Activated B cell treated with CpG ODN at 0.5 μM for 24 hours (primary cell): ENCODE measurements around the gene MUL1. TPM values are rescaled to one million over a fixed set of nuclear protein-coding genes. Genes with fewer than 3 reads are reported as not detected.

Experiments
- ATAC-seq: fragments of 200-7000 bp; cut with Tn5 transposase; one replicate; pipeline ENCODE4 v1.10.0; 2021; ENCODE audit warnings: low read depth, mild to moderate bottlenecking, moderate library complexity
- CTCF ChIA-PET: fragments of 350-600 bp; sonication (Branson Sonifier 250); formaldehyde crosslinking; loops from one replicate; lab custom pipeline; 2021; ENCODE audit warnings: antibody characterized with exemption; lab: Charles Lee
- POLR2A ChIA-PET: fragments of 350-600 bp; sonication (Branson Sonifier 250); formaldehyde crosslinking; loops from one replicate; lab custom pipeline; 2021; ENCODE audit warnings: antibody characterized with exemption; lab: Charles Lee
- DNase-seq: peaks from one replicate; pipeline ENCODE4 v3.0.0; 2022
- H3K27ac Mint-ChIP-seq: one replicate; pipeline ENCODE4 v1.8.0; 2020; ENCODE audit warnings: mixed read lengths
- H3K27me3 Mint-ChIP-seq: one replicate; pipeline ENCODE4 v1.8.0; 2021; ENCODE audit warnings: mixed read lengths
- H3K36me3 Mint-ChIP-seq: one replicate; pipeline ENCODE4 v1.8.0; 2021; ENCODE audit warnings: low read depth, mixed read lengths
- H3K4me1 Mint-ChIP-seq: one replicate; pipeline ENCODE4 v1.8.0; 2021; ENCODE audit warnings: mixed read lengths
- H3K4me3 Mint-ChIP-seq: one replicate; pipeline ENCODE4 v1.8.0; 2020; ENCODE audit warnings: mild to moderate bottlenecking, mixed read lengths
- H3K9me3 Mint-ChIP-seq: one replicate; pipeline ENCODE4 v1.8.0; 2020; ENCODE audit warnings: mixed read lengths
- intact Hi-C: fragments of 100-400 bp; cut with micrococcal nuclease; formaldehyde crosslinking; loops from one replicate; pipeline ENCODE4 v1.15.1; 2024
- total RNA-seq: library from RNA; stranded (reverse); gene quantifications from 2 replicates; pipeline ENCODE4 v1.2.3, GENCODE V29; 2022
- TF ChIP-seq, protein P1 (sequence below): fragments of 200-600 bp; IDR thresholded peaks from one replicate; pipeline ENCODE4 v1.8.0; 2022; ENCODE audit warnings: antibody characterized with exemption, mild to moderate bottlenecking

The MUL1 gene
- total RNA-seq, 1 donor from 2014 or later, result 21.7 TPM

- peaks cover 59% of the 10 kb centered on the region for H3K27me3 Mint-ChIP-seq
- DNase-seq (peak; percentile 36), ATAC-seq (peak; percentile 65)
- peak within 1 kb of the TSS; percentile 82 for H3K4me3 Mint-ChIP-seq
- H3K9me3 Mint-ChIP-seq, result no peaks in the 10 kb centered on the region
- no peaks in the 10 kb centered on the region for H3K36me3 Mint-ChIP-seq
- TF ChIP-seq, protein P1, sequence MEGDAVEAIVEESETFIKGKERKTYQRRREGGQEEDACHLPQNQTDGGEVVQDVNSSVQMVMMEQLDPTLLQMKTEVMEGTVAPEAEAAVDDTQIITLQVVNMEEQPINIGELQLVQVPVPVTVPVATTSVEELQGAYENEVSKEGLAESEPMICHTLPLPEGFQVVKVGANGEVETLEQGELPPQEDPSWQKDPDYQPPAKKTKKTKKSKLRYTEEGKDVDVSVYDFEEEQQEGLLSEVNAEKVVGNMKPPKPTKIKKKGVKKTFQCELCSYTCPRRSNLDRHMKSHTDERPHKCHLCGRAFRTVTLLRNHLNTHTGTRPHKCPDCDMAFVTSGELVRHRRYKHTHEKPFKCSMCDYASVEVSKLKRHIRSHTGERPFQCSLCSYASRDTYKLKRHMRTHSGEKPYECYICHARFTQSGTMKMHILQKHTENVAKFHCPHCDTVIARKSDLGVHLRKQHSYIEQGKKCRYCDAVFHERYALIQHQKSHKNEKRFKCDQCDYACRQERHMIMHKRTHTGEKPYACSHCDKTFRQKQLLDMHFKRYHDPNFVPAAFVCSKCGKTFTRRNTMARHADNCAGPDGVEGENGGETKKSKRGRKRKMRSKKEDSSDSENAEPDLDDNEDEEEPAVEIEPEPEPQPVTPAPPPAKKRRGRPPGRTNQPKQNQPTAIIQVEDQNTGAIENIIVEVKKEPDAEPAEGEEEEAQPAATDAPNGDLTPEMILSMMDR, result no peak
- intact Hi-C loops, result no loop called here
- H3K4me1 Mint-ChIP-seq, result peaks cover 20% of the 10 kb centered on the region
- ChIA-PET POLR2A (interaction anchor here (0.6 kb wide), 1 partner anchor 1570 kb away, joined by 11 read pairs; no protein-coding TSS in a partner anchor), CTCF (interaction anchor here (1.1 kb wide), 1 partner anchor 9 kb away, joined by 4 read pairs; no protein-coding TSS in a partner anchor)
- H3K27ac Mint-ChIP-seq, result no peak within 1 kb of the TSS
These were observed 22.2 kb downstream of the MUL1 start, which contains the start of gene CAMK2N1 for GRCh38 chr1:20485527-20486456. Gene CAMK2N1, minus strand, starts transcription at chr1:20486210. Its CDS starts 831 bp downstream, at chr1:20485379.

DNA sequence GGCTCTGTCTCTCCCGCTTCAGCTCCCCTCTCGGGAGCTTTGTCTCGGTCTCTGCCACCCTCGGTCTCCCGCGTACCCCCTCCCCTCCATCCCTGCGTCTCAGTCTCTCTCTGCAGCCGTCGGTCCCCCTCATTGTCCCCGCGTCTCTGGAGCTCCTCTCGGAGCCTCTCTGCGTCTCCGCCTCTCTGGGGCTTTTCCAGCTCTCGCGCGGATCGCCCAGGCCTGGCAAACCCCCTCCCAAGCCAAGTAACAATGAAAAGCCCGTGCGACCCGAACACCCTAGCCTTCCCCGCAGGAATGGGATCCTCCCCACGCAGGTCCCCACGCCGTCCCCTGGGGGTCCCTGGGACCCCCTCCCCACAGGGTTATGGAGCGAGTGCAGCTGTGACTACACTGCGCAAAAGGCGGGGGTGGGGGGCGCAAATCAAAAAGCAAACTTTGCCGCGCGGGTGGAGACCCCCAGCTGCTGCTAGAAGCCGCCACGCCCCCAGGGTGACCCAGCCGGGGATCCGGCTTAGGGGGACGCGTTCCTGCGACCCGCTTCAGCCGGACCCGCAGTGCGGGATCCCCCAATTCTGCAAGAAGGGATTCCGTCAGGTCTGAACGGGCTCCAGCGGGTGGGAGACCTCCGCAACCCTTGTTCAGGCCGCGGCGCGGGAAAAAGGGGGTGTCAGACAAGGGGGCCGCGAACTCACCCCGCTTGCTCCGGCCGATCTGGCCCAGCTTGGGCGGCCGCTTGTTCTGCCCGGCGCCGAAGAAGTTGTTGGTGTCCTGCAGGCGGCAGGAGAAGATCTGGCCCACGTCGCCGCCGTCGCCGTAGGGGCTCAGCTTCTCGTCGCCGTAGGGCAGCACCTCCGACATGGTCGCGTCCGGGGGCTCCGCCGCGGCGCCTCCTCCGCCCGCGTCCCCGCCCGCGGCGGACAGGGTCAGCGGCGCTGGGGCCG lies 23.2 kb downstream of the MUL1 start:
- ATAC-seq (no peak), DNase-seq (peak; percentile 22)
- intact Hi-C loops, result no loop called here
- Mint-ChIP-seq H3K4me3 (peak overlapping the region; percentile 70), H3K36me3 (no peaks in the 10 kb centered on the region), H3K9me3 (no peaks in the 10 kb centered on the region), H3K27me3 (peaks cover 65% of the 10 kb centered on the region), H3K4me1 (peaks cover 20% of the 10 kb centered on the region), H3K27ac (no peak overlapping the region)
- TF ChIP-seq, protein P1, result no peak
- ChIA-PET POLR2A (no interaction called here), CTCF (interaction anchor here (0.6 to 1.2 kb wide), 2 partner anchors 9 to 397 kb away, joined by 3 read pairs; no protein-coding TSS in a partner anchor)

- no peaks in the 10 kb centered on the region for H3K9me3 Mint-ChIP-seq
- peaks cover 63% of the 10 kb centered on the region for H3K27me3 Mint-ChIP-seq
- H3K4me3 Mint-ChIP-seq, result peak overlapping the region; percentile 70
- TF ChIP-seq, protein P1, result no peak
- ChIA-PET POLR2A (no interaction called here), CTCF (interaction anchor here (0.6 to 1.8 kb wide), 4 partner anchors 8 to 396 kb away, joined by 3 to 7 read pairs (median 4); no protein-coding TSS in a partner anchor)
- intact Hi-C loops, result no loop called here
- peaks cover 20% of the 10 kb centered on the region for H3K4me1 Mint-ChIP-seq
- no peaks in the 10 kb centered on the region for H3K36me3 Mint-ChIP-seq
- H3K27ac Mint-ChIP-seq, result no peak overlapping the region
- ATAC-seq (no peak), DNase-seq (no peak)
These were observed 24.0 kb downstream of the MUL1 start for GRCh38 chr1:20483833-20484518.

GRCh38 chr1:20483098-20483832 lies 24.7 kb downstream of the MUL1 start:
- Mint-ChIP-seq H3K27me3 (peaks cover 58% of the 10 kb centered on the region), H3K9me3 (no peaks in the 10 kb centered on the region), H3K27ac (no peak overlapping the region), H3K36me3 (no peaks in the 10 kb centered on the region), H3K4me1 (peaks cover 20% of the 10 kb centered on the region), H3K4me3 (no peak overlapping the region)
- no peak for ATAC-seq
- intact Hi-C loops, result no loop called here
- ChIA-PET POLR2A (interaction anchor here (0.6 kb wide), 1 partner anchor 267 kb away, joined by 5 read pairs; no protein-coding TSS in a partner anchor), CTCF (interaction anchor here (1.7 to 1.8 kb wide), 2 partner anchors 9 to 10 kb away, joined by 5 to 7 read pairs; no protein-coding TSS in a partner anchor)
- no peak for DNase-seq
- TF ChIP-seq, protein P1, result no peak
